HCT116 (cell line): ENCODE results near the gene ECE1.

Experiments used
- ATF3 ChIP-seq: IDR thresholded peaks from 2 replicates; pipeline ENCODE4 v1.6.1; 2012
- CTCF ChIP-seq, 3 experiments: fragments of 200-600 bp in 1 of 3; sonication (generic) in 1 of 3; IDR thresholded peaks in 2 of 3; conservative IDR thresholded peaks in 1 of 3; 2 replicates each; pipeline ENCODE4 v1.5.1; 2012 to 2017; ENCODE audit warnings: low read depth in 2 of 3, low read length in 2 of 3, antibody characterized with exemption in 1 of 3, borderline replicate concordance in 1 of 3, control low read depth in 1 of 3, mild to moderate bottlenecking in 1 of 3, mixed read lengths in 1 of 3, mixed run types in 1 of 3, moderate library complexity in 1 of 3; ENCODE audit not compliant: insufficient read depth in 1 of 3
- EZH2 ChIP-seq: fragments of 200-600 bp; sonication (generic); IDR thresholded peaks from 2 replicates; pipeline ENCODE4 v1.6.1; 2017; ENCODE audit warnings: antibody characterized with exemption, mixed run types
- JUND ChIP-seq: IDR thresholded peaks from 2 replicates; pipeline ENCODE4 v1.6.1; 2012
- MAX ChIP-seq: IDR thresholded peaks from 2 replicates; pipeline ENCODE4 v1.6.1; 2012
- POLR2A ChIP-seq: IDR thresholded peaks from 2 replicates; pipeline ENCODE4 v1.7.0; 2011; ENCODE audit warnings: borderline replicate concordance; ENCODE audit not compliant: insufficient read depth, insufficient read length; ENCODE audit errors: extremely low read depth
- POLR2AphosphoS5 ChIP-seq: IDR thresholded peaks from 2 replicates; pipeline ENCODE4 v1.6.1; 2011; ENCODE audit warnings: mild to moderate bottlenecking, low read depth, low read length, moderate library complexity
- RAD21 ChIP-seq: IDR thresholded peaks from 2 replicates; pipeline ENCODE4 v1.6.1; 2012; ENCODE audit warnings: low read depth, mild to moderate bottlenecking
- YY1 ChIP-seq: IDR thresholded peaks from 2 replicates; pipeline ENCODE4 v1.6.1; 2011; ENCODE audit warnings: low read length, low read depth, moderate library complexity, mild to moderate bottlenecking; ENCODE audit not compliant: insufficient replicate concordance; ENCODE audit errors: extremely low read depth
- ZFX ChIP-seq: fragments of 450-650 bp; IDR thresholded peaks from 2 replicates; pipeline ENCODE4 v1.6.1; 2017
- ZNF274 ChIP-seq: fragments of 200-500 bp; sonication (Bioruptor generic); IDR thresholded peaks from 2 replicates; pipeline ENCODE4 v1.6.1; 2014; ENCODE audit warnings: mild to moderate bottlenecking, low read depth, low read length, inconsistent platforms

- no peak for TF ChIP-seq YY1
- TF ChIP-seq RAD21: no peak
- no peak for TF ChIP-seq ZNF274
- TF ChIP-seq CTCF (IDR thresholded peaks at IDR 0.05 in 2 of 3, conservative IDR thresholded peaks at IDR 0.05 in 1 of 3; ENCODE audit: borderline replicate concordance in 1 of 3, insufficient read depth in 1 of 3, low read depth in 2 of 3, low read length in 2 of 3): no peak
- no peak for TF ChIP-seq POLR2A
- TF ChIP-seq POLR2AphosphoS5: no peak
- no peak for TF ChIP-seq EZH2
- no peak for TF ChIP-seq ZFX
- TF ChIP-seq ATF3: no peak
- no peak for TF ChIP-seq MAX
- TF ChIP-seq JUND: no peak
Observed at GRCh38 chr1:21263653-21264225, 26.5 kb downstream of the ECE1 start.
